NCI-H524 treated with DMSO at 0.1 percent for 48 hours (cell line): ENCODE results near the gene RFESD.
"Not testable (repeated sequence)": the region's sequence is repeated elsewhere in the genome, so short reads cannot be mapped to it uniquely, and the experiment has no call there.

ENCODE experiments used
- DNase-seq: peaks from one replicate; lab custom pipeline; 2025; lab: John Stamatoyannopoulos, UW

The RFESD gene

GRCh38 chr5:95667061-95667618 is 20.6 kb downstream of the RFESD start:
- DNase-seq: no peak

DNA sequence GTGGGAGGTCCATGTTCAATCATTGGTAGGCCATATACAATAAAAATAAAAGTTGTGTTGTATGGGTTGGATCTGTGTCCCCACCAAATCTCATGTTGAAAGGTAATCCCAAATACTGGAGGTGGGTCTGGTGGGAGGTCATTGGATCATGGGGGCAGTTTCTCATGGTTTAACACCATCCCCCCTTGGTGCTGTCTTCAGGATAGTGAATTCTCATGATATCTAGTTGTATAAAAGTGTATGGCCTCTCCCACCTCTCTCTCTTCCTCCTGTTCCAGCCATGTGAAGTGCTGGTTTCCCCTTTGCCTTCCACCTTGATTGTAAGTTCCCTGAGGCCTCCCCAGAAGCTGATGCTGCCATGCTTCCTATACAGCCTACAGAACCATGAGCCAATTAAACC is 21.1 kb downstream of the RFESD start:
- DNase-seq: no peak

- DNase-seq: no peak
Observed at GRCh38 chr5:95668216-95668615, 21.6 kb downstream of the RFESD start.

DNA sequence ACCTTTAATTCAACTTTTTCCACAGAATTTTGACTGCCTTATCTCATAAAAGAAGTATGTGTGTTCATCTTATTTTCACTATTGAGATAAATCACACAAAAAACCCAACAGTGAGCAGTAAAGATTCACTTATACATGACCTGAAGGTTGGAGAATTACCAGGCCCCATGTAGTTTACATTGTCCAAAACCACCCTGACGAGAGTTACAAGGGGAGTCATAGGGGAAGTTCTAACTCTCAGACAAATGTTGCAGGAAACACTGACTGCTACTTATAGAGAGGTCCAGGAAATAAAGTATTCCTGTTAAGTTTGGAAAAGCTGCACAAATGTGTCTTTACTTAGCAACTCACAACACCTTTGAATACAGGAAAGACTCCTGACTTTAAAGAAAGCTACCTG is 22.2 kb downstream of the RFESD start:
- DNase-seq: no peak

DNA sequence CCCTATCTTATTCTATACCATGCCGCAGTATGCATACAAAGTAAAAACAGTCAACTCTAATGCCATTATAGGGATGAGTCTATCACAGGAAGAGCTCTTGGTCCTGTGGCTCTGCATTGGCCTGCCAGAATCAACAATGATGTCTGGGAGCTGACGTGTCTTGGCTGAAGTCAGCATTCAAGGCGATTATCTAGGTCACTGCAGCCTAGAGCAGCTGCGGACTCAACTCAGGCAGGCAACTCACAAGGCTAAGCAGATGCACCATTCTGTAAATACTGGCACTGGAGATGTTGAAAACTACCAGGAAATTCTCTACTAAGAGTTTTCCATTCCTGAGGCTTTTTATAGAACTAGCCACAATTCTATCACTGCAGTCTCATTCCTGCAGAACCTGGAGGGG is 23.0 kb downstream of the RFESD start:
- no peak for DNase-seq

DNA sequence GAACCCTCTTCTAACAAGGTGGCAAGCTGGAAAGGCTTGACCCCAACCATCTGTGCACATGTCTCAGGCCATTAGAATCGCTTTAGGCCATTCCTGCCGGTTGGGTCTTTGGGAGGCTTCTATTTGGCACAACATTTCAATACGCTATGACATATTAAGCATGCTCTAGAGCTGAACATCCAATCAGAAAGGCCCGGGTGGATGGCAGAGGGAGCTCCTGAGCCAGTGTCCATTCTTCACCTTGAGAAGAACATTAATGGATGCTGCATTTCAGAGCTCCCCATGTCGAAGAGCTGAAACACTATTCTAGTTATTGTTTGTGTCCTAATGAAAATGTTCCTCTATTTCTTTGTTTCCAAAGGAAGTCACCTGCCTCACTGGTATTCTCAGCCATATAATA is 23.4 kb downstream of the RFESD start:
- DNase-seq: no peak

GRCh38 chr5:95670568-95670967 is 24.0 kb downstream of the RFESD start:
- DNase-seq: no peak

GRCh38 chr5:95671826-95672225 is 25.2 kb downstream of the RFESD start:
- DNase-seq: no peak

GRCh38 chr5:95672641-95673040 is 26.1 kb downstream of the RFESD start:
- DNase-seq: no peak

DNA sequence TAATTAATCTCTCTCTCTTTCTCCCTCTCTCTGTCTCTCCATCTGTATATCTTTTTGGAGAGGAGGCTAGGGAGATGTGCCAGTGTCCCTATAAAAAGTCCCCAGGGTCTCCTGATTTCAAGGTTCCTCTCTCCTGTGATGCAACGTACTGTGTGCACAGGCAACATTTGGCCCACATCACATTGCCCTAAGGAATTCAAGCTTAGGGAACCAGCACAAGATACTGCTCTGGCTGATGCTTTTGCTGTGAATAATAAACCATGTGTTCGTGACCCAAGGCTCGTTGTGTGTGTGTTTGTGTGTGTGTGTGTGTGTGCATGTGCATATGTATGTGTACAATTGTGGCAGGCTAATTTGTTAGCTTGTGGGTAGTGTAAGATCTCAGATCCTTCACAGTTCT is 26.5 kb downstream of the RFESD start:
- DNase-seq: no peak

GRCh38 chr5:95682891-95683290 is 36.3 kb downstream of the RFESD start, which contains the start of gene SPATA9:
SPATA9 (minus strand) TSS chr5:95682991; CDS start chr5:95682854, 137 bp downstream.
- no peak for DNase-seq

DNA sequence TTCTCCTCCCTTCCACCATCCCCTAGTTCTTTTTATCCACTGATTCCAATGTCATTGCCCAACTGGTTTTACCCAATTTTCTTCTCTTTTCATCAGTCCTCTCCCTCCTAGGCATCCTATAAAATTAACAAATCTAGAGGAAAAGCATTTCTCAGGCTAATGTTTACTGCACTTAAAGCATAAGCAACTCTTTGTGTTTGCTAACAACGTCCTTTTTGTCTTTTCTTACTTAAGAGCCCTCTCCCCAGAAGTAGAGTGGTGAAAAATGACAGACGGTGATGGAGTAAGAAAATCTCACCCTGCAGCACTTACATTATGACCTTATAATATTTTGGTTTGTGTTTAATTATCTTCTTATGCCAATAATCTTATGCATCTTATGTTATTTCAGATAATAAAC is 37.8 kb downstream of the RFESD start:
- DNase-seq: no peak

DNA sequence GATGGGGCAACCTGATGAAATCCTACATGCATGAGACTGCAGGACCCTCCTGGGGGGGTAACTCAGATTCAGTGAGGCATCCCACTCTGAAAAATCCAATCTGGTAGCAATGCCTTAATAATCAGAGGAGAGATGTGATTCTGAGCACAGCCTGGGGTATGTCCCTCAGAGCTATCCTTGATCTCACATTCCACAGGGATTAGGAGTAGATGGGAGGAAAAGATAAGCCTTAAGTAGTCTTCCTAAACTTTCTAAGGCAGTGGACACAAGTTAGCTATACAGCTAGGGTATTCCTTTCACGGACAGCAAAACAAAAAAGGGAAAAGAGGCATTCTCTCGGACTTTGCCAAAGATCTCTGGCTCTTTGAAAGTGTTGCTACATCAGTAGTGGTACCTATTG is 40.1 kb downstream of the RFESD start:
- no peak for DNase-seq

- no peak for DNase-seq
Observed at GRCh38 chr5:95689680-95690079, 43.1 kb downstream of the RFESD start.

DNA sequence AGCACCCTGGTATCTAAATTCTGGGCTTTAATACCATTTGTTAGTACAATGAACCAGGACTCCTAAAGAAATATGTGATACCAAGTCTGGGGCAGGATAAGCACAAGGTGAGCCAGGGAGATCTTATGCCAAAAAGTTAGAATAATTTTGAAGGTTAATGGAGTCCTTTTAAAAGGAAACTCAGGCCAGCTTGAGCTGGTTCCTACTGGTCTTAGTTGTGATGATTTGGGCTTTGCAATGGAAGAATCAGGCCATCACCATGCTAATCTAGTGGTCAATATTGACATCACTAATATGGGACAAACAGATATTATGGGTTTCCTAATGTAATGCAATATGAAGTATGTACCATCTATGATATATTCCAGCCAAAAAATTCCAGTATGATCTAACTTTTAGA is 43.8 kb downstream of the RFESD start:
- DNase-seq: no peak

GRCh38 chr5:95697781-95698681 is 51.5 kb downstream of the RFESD start:
- no peak for DNase-seq

- DNase-seq: no peak
Observed at GRCh38 chr5:95699337-95699736, 52.8 kb downstream of the RFESD start.

GRCh38 chr5:95701074-95701473 is 54.5 kb downstream of the RFESD start:
- no peak for DNase-seq

DNA sequence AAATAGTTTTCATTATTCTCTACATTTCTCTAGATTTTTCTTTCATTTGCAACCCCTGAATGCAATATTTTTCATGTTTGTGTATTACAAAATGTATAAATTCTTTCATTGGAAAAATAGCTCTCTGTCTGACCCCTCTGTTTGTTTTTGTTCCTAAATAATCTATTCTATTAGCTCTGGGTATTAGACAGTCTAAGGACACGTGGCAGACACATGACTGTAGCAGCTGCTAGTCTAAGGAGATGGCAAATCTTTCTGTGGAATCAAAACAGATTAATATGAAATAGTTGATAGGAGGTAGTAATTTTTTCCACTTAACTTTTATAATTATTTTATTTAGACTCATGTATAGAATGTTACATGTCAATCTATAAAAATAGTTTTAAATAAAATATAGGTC is 57.6 kb downstream of the RFESD start:
- no peak for DNase-seq

DNA sequence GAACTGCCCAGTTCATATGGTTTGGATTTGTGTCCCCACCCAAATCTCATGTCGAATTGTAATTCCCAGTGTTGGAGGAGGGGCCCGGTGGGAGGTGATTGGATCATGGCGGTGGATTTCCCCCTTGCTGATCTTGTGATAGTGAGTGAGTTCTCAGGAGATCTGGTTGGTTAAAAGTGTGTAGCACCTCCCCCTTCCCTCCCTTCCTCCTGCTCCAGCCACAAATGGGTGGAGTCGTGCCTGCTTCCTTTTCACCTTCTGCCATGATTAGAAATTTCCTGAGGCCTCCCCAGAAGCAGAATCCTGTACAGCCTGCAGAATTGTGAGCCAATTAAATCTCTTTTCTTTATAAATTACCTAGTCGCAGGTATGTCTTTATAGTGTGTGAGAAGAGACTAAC is 59.6 kb downstream of the RFESD start:
- DNase-seq: not testable (repeated sequence)

- no peak for DNase-seq
Observed at GRCh38 chr5:95707055-95707454, 60.5 kb downstream of the RFESD start.
